OCI-M2 (cell line): ENCODE data around the gene SPEM1.
"Not testable (repeated sequence)": the region's sequence is repeated elsewhere in the genome, so short reads cannot be mapped to it uniquely, and the experiment has no call there.

ENCODE experiments used
- DNase-seq: peaks from one replicate; lab custom pipeline; 2025; ENCODE audit not compliant: unreplicated experiment; lab: John Stamatoyannopoulos, UW

SPEM1 gene

DNA sequence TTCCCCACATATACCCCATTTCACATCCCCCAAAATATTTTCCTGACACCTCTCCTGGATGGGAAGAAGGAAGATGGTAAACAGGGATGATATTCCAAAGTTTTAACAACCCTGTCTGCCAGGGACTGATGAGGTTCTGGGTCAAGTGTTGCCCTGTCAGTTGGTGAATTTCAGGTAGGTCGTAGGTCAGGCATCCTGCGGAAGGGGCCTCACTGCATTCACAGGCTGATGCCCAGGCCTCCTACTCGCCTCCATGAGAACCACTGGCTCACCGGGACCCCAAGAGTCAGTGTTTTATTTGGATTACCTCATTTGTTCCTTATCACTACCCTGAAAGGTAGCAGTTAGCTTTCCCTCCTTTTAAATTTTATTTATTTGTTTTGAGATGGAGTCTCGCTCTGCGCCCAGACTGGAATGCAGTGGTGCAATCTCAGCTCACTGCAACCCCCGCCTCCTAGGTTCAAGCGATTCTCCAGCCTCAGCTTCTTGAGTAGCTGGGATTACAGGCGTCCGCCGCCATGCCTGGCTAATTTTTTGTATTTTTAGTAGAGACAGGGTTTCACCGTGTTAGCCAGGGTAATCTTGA is 48.8 kb downstream of the SPEM1 start:
- DNase-seq: no peak

DNA sequence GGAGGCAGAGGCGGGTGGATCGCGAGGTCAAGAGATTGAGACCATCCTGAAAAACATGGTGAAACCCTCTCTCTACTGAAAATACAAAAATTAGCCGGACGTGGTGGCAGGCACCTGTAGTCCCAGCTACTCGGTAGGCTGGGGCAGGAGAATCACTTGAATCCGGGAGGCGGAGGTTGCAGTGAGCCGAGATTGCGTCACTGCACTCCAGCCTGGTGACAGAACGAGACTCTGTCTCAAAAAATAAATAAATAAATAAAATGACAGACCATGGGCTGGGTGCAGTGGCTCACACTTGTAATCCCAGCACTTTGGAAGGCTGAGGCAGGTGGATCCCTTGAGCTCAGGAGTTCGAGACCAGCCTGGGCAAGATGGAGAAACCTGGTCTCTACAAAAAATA is 49.7 kb downstream of the SPEM1 start:
- DNase-seq: not testable (repeated sequence)

DNA sequence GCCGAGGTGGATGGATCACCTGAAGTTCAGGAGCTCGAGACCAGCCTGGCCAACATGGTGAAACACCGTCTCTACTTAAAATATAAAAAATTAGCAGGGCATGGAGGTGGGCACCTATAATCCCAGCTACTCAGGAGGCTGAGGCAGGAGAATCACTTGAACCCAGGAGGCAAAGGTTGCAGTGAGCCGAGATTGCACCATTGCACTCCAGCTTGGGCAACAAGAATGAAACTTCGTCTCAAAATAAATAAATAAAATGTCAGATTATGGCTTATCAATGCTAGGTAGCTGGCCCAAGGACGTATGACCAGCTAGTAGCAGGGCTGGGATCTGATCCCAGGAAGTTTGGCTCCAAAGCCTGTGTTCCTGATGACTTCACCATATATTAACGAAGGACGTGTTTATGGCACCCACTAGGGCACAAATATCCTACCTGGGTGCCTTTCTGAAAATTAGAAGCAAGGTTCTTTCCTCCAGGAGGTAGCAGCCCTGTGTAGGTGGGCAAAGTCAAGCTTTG is 50.4 kb downstream of the SPEM1 start:
- DNase-seq: not testable (repeated sequence)
